Ishikawa (cell line): ENCODE results near the gene COX6B2.

Experiments
- CREB1 ChIP-seq: IDR thresholded peaks from 2 replicates; pipeline ENCODE4 v1.6.1; 2012; ENCODE audit warnings: low read depth
- EGR1 ChIP-seq: IDR thresholded peaks from 2 replicates; pipeline ENCODE4 v1.6.1; 2012
- EP300 ChIP-seq: IDR thresholded peaks from 2 replicates; pipeline ENCODE4 v1.6.1; 2012; ENCODE audit warnings: borderline replicate concordance
- MAX ChIP-seq: IDR thresholded peaks from 2 replicates; pipeline ENCODE4 v1.6.1; 2012
- REST ChIP-seq: IDR thresholded peaks from 2 replicates; pipeline ENCODE4 v1.6.1; 2012; ENCODE audit warnings: low read depth, mild to moderate bottlenecking
- TAF1 ChIP-seq: IDR thresholded peaks from 2 replicates; pipeline ENCODE4 v1.6.1; 2012; ENCODE audit warnings: low read depth, mild to moderate bottlenecking
- TCF12 ChIP-seq: IDR thresholded peaks from 2 replicates; pipeline ENCODE4 v1.6.1; 2012; ENCODE audit warnings: low read depth
- TEAD4 ChIP-seq: IDR thresholded peaks from 2 replicates; pipeline ENCODE4 v1.6.1; 2012
- USF1 ChIP-seq: IDR thresholded peaks from 2 replicates; pipeline ENCODE4 v1.6.1; 2012
- YY1 ChIP-seq: IDR thresholded peaks from 2 replicates; pipeline ENCODE4 v1.6.1; 2012; ENCODE audit warnings: low read depth
- ZBTB7A ChIP-seq: IDR thresholded peaks from 2 replicates; pipeline ENCODE4 v1.6.1; 2012; ENCODE audit warnings: low read depth

- TF ChIP-seq MAX (no peak), EP300 (no peak), TEAD4 (no peak), EGR1 (no peak), REST (no peak), ZBTB7A (no peak), TCF12 (no peak), YY1 (no peak), USF1 (no peak), CREB1 (no peak), TAF1 (no peak)
Measured at GRCh38 chr19:55299991-55300390, 54.5 kb downstream of the COX6B2 start.
